GM23248 (cell line): ENCODE data around the gene PARP3.

ENCODE experiments used
- EZH2 ChIP-seq: fragments of 200-600 bp; sonication (generic); IDR thresholded peaks from 2 replicates; pipeline ENCODE4 v1.6.1; 2018; ENCODE audit warnings: antibody characterized with exemption, mild to moderate bottlenecking; ENCODE audit not compliant: insufficient read depth, poor library complexity, severe bottlenecking
- EZH2phosphoT487 ChIP-seq: fragments of 200-600 bp; sonication (generic); IDR thresholded peaks from 2 replicates; pipeline ENCODE4 v1.6.1; 2018; ENCODE audit warnings: antibody characterized with exemption, moderate library complexity, mild to moderate bottlenecking, low read depth; ENCODE audit not compliant: insufficient read depth

DNA sequence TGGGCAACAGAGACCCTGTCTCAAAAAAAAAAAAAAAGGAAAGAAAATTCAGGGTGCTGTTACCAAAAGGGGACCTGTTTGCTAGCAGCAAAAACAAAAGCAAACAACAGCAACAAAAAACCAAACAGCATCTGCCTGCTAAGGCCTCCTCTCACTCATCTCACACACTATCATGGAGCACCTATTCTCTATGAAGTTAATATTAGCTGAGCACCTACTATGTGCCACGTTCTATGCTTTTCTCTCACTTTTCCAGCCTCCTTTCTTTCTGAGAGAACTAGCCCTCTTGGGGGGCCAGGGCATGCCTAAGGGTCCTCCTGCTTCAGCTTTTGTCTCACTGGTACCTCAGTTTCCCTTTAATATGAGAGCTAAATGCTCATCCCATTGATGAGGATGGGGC lies 12.6 kb downstream of the PARP3 start:
- TF ChIP-seq EZH2 (no peak), EZH2phosphoT487 (no peak)
